ENCODE measurements around the gene POLR1F. TPM values are rescaled to one million over a fixed set of nuclear protein-coding genes. Genes with fewer than 3 reads are reported as not detected.

The POLR1F gene
- total and polyA plus RNA-seq, 2 experiments from 2014 or later, result 14.4 to 17.2 TPM

Small RNAs within 50 kb of the gene (microRNA-seq; reads per million reads assigned to microRNA genes)
- not detected for gene MIR3146

Small RNAs within 50 kb of the gene (small RNA-seq; reads per million reads assigned to genes)
- gene MIR3146, result not detected

Other genes with a start within 250 kb of the POLR1F start
- gene TMEM196, start 64.6 kb upstream of the POLR1F start, total RNA-seq, result 0.17 and 0.24 TPM in 2 replicates
- gene TMEM196, start 64.6 kb upstream of the POLR1F start, polyA plus RNA-seq, result not detected in 2 replicates